Right atrium auricular region (tissue), 2 donors: ENCODE measurements around the gene SLC9A5. TPM values are rescaled to one million over a fixed set of nuclear protein-coding genes. Genes with fewer than 3 reads are reported as not detected.

Source experiments
- DNase-seq: peaks from one replicate; pipeline ENCODE4 v3.0.0-alpha.2; 2019; ENCODE audit warnings: low spot score
- H3K27ac ChIP-seq, 2 donors: fragments of 200-600 bp; sonication (generic); 1 replicate in 1 of 2; 2 replicates in 1 of 2; pipeline ENCODE4 v1.5.1; 2016 to 2019
- H3K27me3 ChIP-seq, 2 donors: fragments of 200-600 bp; sonication (generic); one replicate each; pipeline versions ENCODE4 v1.5.1 to v1.6.0; 2017 to 2019
- H3K36me3 ChIP-seq: fragments of 200-600 bp; sonication (generic); one replicate; pipeline ENCODE4 v1.5.1; 2016
- H3K4me1 ChIP-seq, 2 donors: fragments of 200-600 bp; sonication (generic); one replicate each; pipeline versions ENCODE4 v1.5.1 to v1.6.0; 2017 to 2019
- H3K4me3 ChIP-seq, 2 donors: fragments of 200-600 bp; sonication (generic); 1 replicate in 1 of 2; 2 replicates in 1 of 2; pipeline ENCODE4 v1.5.1; 2017 to 2019; ENCODE audit warnings: mild to moderate bottlenecking in 1 of 2, moderate library complexity in 1 of 2
- H3K9me3 ChIP-seq, 2 donors: fragments of 200-600 bp; sonication (generic); one replicate each; pipeline ENCODE4 v1.5.1; 2019
- CTCF ChIP-seq, 2 donors: fragments of 200-600 bp; sonication (generic); IDR thresholded peaks; one replicate each; pipeline ENCODE4 v1.5.1; 2019; ENCODE audit warnings: antibody characterized with exemption in 2 of 2
- total RNA-seq, 2 donors: library from RNA; depleted of rRNA; stranded (reverse); fragments of >200 nt; gene quantifications; one replicate each; pipeline ENCODE4 v1.1.0, GENCODE V29; 2016

SLC9A5 gene
- total RNA-seq, 2 donors from 2014 or later, result 1.5 to 2.4 TPM

GRCh38 chr16:67226295-67226803, 22.4 kb upstream of the SLC9A5 start:
- no peaks in the 10 kb centered on the region for H3K27me3 ChIP-seq
- TF ChIP-seq CTCF (IDR thresholded peaks at IDR 0.05), result no peak
- peak overlapping the region; percentile 78 to 93 for H3K4me3 ChIP-seq
- H3K36me3 ChIP-seq, result peaks cover 33% of the 10 kb centered on the region
- peaks cover 0 to 19% of the 10 kb centered on the region in 2 donors for H3K4me1 ChIP-seq
- H3K27ac ChIP-seq, result peak overlapping the region; percentile 81 to 86
- H3K9me3 ChIP-seq, result no peaks in the 10 kb centered on the region
- DNase-seq, result no peak

- Histone ChIP-seq H3K36me3 (peaks cover 40% of the 10 kb centered on the region), H3K9me3 (no peaks in the 10 kb centered on the region), H3K4me1 (peaks cover 0 to 19% of the 10 kb centered on the region in 2 donors), H3K27me3 (no peaks in the 10 kb centered on the region), H3K27ac (peak within 1 kb of the TSS; percentile 81 to 86), H3K4me3 (peak within 1 kb of the TSS; percentile 78 to 93)
- TF ChIP-seq CTCF (IDR thresholded peaks at IDR 0.05), result peak in 1 of 2 donors; percentile 22
- peak; percentile 98 for DNase-seq
These were observed 21.8 kb upstream of the SLC9A5 start, which contains the start of gene TMEM208 for GRCh38 chr16:67226804-67227566. Gene TMEM208, plus strand, starts transcription at chr16:67227130. Its CDS starts 89 bp downstream, at chr16:67227219.

- Histone ChIP-seq H3K4me1 (peaks cover 0 to 19% of the 10 kb centered on the region in 2 donors), H3K36me3 (peaks cover 43% of the 10 kb centered on the region), H3K27me3 (no peaks in the 10 kb centered on the region), H3K9me3 (no peaks in the 10 kb centered on the region), H3K4me3 (peak overlapping the region; percentile 78 to 93), H3K27ac (peak overlapping the region; percentile 81 to 86)
- TF ChIP-seq CTCF (IDR thresholded peaks at IDR 0.05), result no peak
- no peak for DNase-seq
These were observed 21.2 kb upstream of the SLC9A5 start for GRCh38 chr16:67227567-67227921.

- Histone ChIP-seq H3K36me3 (peaks cover 49% of the 10 kb centered on the region), H3K4me1 (peaks cover 0 to 19% of the 10 kb centered on the region in 2 donors), H3K4me3 (peak overlapping the region in 1 of 2 donors; percentile 93), H3K27me3 (no peaks in the 10 kb centered on the region), H3K9me3 (no peaks in the 10 kb centered on the region), H3K27ac (no peak overlapping the region)
- DNase-seq, result no peak
- no peak for TF ChIP-seq CTCF (IDR thresholded peaks at IDR 0.05)
These were observed 20.6 kb upstream of the SLC9A5 start for GRCh38 chr16:67228034-67228785.

- TF ChIP-seq CTCF (IDR thresholded peaks at IDR 0.05), result no peak
- Histone ChIP-seq H3K27ac (no peak overlapping the region), H3K36me3 (peaks cover 56% of the 10 kb centered on the region), H3K27me3 (no peaks in the 10 kb centered on the region), H3K9me3 (no peaks in the 10 kb centered on the region), H3K4me1 (peaks cover 0 to 19% of the 10 kb centered on the region in 2 donors), H3K4me3 (no peak overlapping the region)
- DNase-seq, result no peak
These were observed 19.9 kb upstream of the SLC9A5 start for GRCh38 chr16:67228905-67229304.
